NK-92 (cell line): Measurements from ENCODE around the gene AQP3.
"Not testable (repeated sequence)": the region's sequence is repeated elsewhere in the genome, so short reads cannot be mapped to it uniquely, and the experiment has no call there.

ENCODE experiments used
- DNase-seq: peaks from one replicate; lab custom pipeline; 2025; ENCODE audit not compliant: unreplicated experiment; lab: John Stamatoyannopoulos, UW

The AQP3 gene

GRCh38 chr9:33446946-33447798 is at the start of gene AQP3:
Gene AQP3, minus strand, starts transcription at chr9:33447593. Its CDS starts 63 bp downstream, at chr9:33447530.
- no peak for DNase-seq

- not testable (repeated sequence) for DNase-seq
Observed at GRCh38 chr9:33493819-33494218, 46.4 kb upstream of the AQP3 start.

GRCh38 chr9:33489066-33489465 is 41.7 kb upstream of the AQP3 start:
- DNase-seq, result no peak

GRCh38 chr9:33485312-33485711 is 37.9 kb upstream of the AQP3 start:
- DNase-seq, result not testable (repeated sequence)

GRCh38 chr9:33480976-33481375 is 33.6 kb upstream of the AQP3 start:
- DNase-seq, result no peak

GRCh38 chr9:33480106-33480505 is 32.7 kb upstream of the AQP3 start:
- no peak for DNase-seq

GRCh38 chr9:33476503-33476902 is 29.1 kb upstream of the AQP3 start:
- no peak for DNase-seq

- no peak for DNase-seq
Observed at GRCh38 chr9:33475357-33475756, 28.0 kb upstream of the AQP3 start.

- peak; percentile 88 for DNase-seq
Observed at GRCh38 chr9:33473643-33474352, 26.4 kb upstream of the AQP3 start, which contains the start of gene NOL6. Gene NOL6, minus strand, starts transcription at chr9:33473924. Its CDS starts 82 bp downstream, at chr9:33473842.

- DNase-seq, result no peak
Observed at GRCh38 chr9:33472881-33473615, 25.7 kb upstream of the AQP3 start.

- no peak for DNase-seq
Observed at GRCh38 chr9:33472171-33472880, 24.9 kb upstream of the AQP3 start.

- DNase-seq, result no peak
Observed at GRCh38 chr9:33471361-33471760, 24.0 kb upstream of the AQP3 start.

- no peak for DNase-seq
Observed at GRCh38 chr9:33469891-33470290, 22.5 kb upstream of the AQP3 start.

- DNase-seq, result no peak
Observed at GRCh38 chr9:33468797-33469621, 21.6 kb upstream of the AQP3 start.

GRCh38 chr9:33468215-33468730 is 20.9 kb upstream of the AQP3 start:
- no peak for DNase-seq

- DNase-seq, result no peak
Observed at GRCh38 chr9:33467526-33467925, 20.1 kb upstream of the AQP3 start.

GRCh38 chr9:33466565-33467495 is 19.4 kb upstream of the AQP3 start:
- no peak for DNase-seq
